RWPE2 (cell line): ENCODE data around the gene PGF.

Experiments
- ATAC-seq: fragments of 200-7000 bp; cut with Tn5 transposase; 3 replicates; pipeline ENCODE4 v1.9.1; 2021; ENCODE audit warnings: low read depth
- DNase-seq: peaks from one replicate; pipeline ENCODE4 v3.0.0-alpha.2; 2020; ENCODE audit warnings: low spot score
- H3K27ac ChIP-seq: fragments of 450-650 bp; 2 replicates; pipeline ENCODE4 v1.5.1; 2017; ENCODE audit warnings: mild to moderate bottlenecking; ENCODE audit not compliant: poor library complexity, severe bottlenecking
- H3K27me3 ChIP-seq: fragments of 250-450 bp; sonication (Bioruptor Pico); 2 replicates; pipeline ENCODE4 v1.5.1; 2021; ENCODE audit warnings: mild to moderate bottlenecking, moderate library complexity; ENCODE audit not compliant: insufficient read depth, poor library complexity, severe bottlenecking
- H3K36me3 ChIP-seq: fragments of 250-450 bp; sonication (Bioruptor Pico); 2 replicates; pipeline ENCODE4 v1.5.1; 2020; ENCODE audit warnings: low read depth, mild to moderate bottlenecking, moderate library complexity
- H3K4me1 ChIP-seq: fragments of 250-450 bp; sonication (Bioruptor Pico); 2 replicates; pipeline ENCODE4 v1.5.1; 2021; ENCODE audit warnings: mild to moderate bottlenecking, moderate library complexity; ENCODE audit not compliant: insufficient read depth, poor library complexity, severe bottlenecking
- H3K4me3 ChIP-seq: fragments of 250-450 bp; sonication (Bioruptor Pico); 2 replicates; pipeline ENCODE4 v1.5.1; 2021; ENCODE audit warnings: mild to moderate bottlenecking, moderate library complexity; ENCODE audit not compliant: severe bottlenecking
- H3K9me3 ChIP-seq: fragments of 250-450 bp; sonication (Bioruptor Pico); 2 replicates; pipeline ENCODE4 v1.5.1; 2021; ENCODE audit warnings: mild to moderate bottlenecking, moderate library complexity; ENCODE audit not compliant: severe bottlenecking
- CTCF ChIP-seq: fragments of 450-650 bp; IDR thresholded peaks from one replicate; pipeline ENCODE4 v1.5.1; 2017; ENCODE audit warnings: mild to moderate bottlenecking, moderate library complexity; ENCODE audit not compliant: poor library complexity, severe bottlenecking

Gene PGF

GRCh38 chr14:74960736-74961135 lies 5.3 kb upstream of the PGF start:
- Histone ChIP-seq H3K9me3 (no peaks in the 10 kb centered on the region), H3K4me3 (no peak overlapping the region), H3K36me3 (no peaks in the 10 kb centered on the region), H3K4me1 (peaks cover 35% of the 10 kb centered on the region), H3K27me3 (no peaks in the 10 kb centered on the region), H3K27ac (peak overlapping the region; percentile 41)
- TF ChIP-seq CTCF: no peak
- ATAC-seq (no peak), DNase-seq (no peak)

- no peaks in the 10 kb centered on the region for H3K27me3 ChIP-seq
- no peak overlapping the region for H3K4me3 ChIP-seq
- ATAC-seq: peak; percentile 66
- no peaks in the 10 kb centered on the region for H3K9me3 ChIP-seq
- H3K27ac ChIP-seq: peak overlapping the region; percentile 41
- H3K36me3 ChIP-seq: no peaks in the 10 kb centered on the region
- peaks cover 24% of the 10 kb centered on the region for H3K4me1 ChIP-seq
- TF ChIP-seq CTCF: no peak
- DNase-seq: peak; percentile 73
These were observed 4.3 kb upstream of the PGF start for GRCh38 chr14:74959596-74960180.

GRCh38 chr14:74956280-74957072 lies 1.1 kb upstream of the PGF start:
- Histone ChIP-seq H3K4me1 (peaks cover 26% of the 10 kb centered on the region), H3K4me3 (no peak overlapping the region), H3K36me3 (peaks cover 20% of the 10 kb centered on the region), H3K27ac (no peak overlapping the region), H3K9me3 (no peaks in the 10 kb centered on the region), H3K27me3 (no peaks in the 10 kb centered on the region)
- peak; percentile 63 for DNase-seq
- no peak for TF ChIP-seq CTCF
- no peak for ATAC-seq

GRCh38 chr14:74956027-74956279 lies 556 bp upstream of the PGF start:
- H3K9me3 ChIP-seq: no peaks in the 10 kb centered on the region
- no peak overlapping the region for H3K27ac ChIP-seq
- H3K27me3 ChIP-seq: no peaks in the 10 kb centered on the region
- ATAC-seq (no peak), DNase-seq (no peak)
- H3K4me3 ChIP-seq: peak overlapping the region; percentile 51
- H3K36me3 ChIP-seq: peaks cover 24% of the 10 kb centered on the region
- H3K4me1 ChIP-seq: peaks cover 26% of the 10 kb centered on the region
- no peak for TF ChIP-seq CTCF

GRCh38 chr14:74954947-74955228 lies 509 bp downstream of the PGF start:
- H3K4me1 ChIP-seq: peaks cover 20% of the 10 kb centered on the region
- ATAC-seq (peak; percentile 3), DNase-seq (no peak)
- H3K9me3 ChIP-seq: no peaks in the 10 kb centered on the region
- H3K27ac ChIP-seq: peak overlapping the region; percentile 23
- TF ChIP-seq CTCF: no peak
- peaks cover 33% of the 10 kb centered on the region for H3K36me3 ChIP-seq
- H3K27me3 ChIP-seq: no peaks in the 10 kb centered on the region
- peak overlapping the region; percentile 51 for H3K4me3 ChIP-seq
